ENCODE measurements around the gene RIMBP2. TPM values are rescaled to one million over a fixed set of nuclear protein-coding genes. Genes with fewer than 3 reads are reported as not detected.

The RIMBP2 gene
- total RNA-seq, 1 experiment from 2014 or later, result not detected

DNA sequence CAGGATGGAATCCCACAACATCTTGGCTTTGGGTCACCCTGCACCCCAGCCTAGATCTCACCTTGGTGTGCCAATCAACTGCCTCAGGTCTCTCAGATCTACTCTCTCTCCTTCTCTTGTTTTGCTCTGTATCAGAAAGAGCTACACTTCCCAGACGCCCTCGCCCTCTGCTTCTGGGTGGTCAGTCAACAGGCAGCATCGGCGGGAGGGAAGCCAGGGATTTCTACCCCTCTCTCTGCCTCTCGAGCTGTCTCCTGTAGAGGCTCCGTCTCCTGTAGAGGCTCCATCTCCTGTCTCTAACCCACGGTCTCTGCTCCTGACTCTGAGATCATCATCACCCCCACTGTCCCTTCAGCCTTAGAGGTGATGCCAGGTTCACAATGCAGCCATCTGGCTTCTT lies 226.8 kb downstream of the RIMBP2 start:
- Mint-ChIP-seq H3K4me3 (ENCODE audit: unreplicated experiment) (no peak overlapping the region), H3K27me3 (ENCODE audit: insufficient read depth, unreplicated experiment) (peaks cover 24% of the 10 kb centered on the region), H3K27ac (ENCODE audit: unreplicated experiment) (no peak overlapping the region), H3K9me3 (ENCODE audit: unreplicated experiment) (no peaks in the 10 kb centered on the region), H3K4me1 (ENCODE audit: low read depth, unreplicated experiment) (no peaks in the 10 kb centered on the region), H3K36me3 (ENCODE audit: insufficient read depth, unreplicated experiment) (no peaks in the 10 kb centered on the region)
- POLR2A ChIA-PET, result no interaction called here
- TF ChIP-seq, protein P1, sequence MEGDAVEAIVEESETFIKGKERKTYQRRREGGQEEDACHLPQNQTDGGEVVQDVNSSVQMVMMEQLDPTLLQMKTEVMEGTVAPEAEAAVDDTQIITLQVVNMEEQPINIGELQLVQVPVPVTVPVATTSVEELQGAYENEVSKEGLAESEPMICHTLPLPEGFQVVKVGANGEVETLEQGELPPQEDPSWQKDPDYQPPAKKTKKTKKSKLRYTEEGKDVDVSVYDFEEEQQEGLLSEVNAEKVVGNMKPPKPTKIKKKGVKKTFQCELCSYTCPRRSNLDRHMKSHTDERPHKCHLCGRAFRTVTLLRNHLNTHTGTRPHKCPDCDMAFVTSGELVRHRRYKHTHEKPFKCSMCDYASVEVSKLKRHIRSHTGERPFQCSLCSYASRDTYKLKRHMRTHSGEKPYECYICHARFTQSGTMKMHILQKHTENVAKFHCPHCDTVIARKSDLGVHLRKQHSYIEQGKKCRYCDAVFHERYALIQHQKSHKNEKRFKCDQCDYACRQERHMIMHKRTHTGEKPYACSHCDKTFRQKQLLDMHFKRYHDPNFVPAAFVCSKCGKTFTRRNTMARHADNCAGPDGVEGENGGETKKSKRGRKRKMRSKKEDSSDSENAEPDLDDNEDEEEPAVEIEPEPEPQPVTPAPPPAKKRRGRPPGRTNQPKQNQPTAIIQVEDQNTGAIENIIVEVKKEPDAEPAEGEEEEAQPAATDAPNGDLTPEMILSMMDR (IDR thresholded peaks at IDR 0.05; ENCODE audit: insufficient read depth in 1 of 2, low read depth in 1 of 2, low read length in 1 of 2, severe bottlenecking in 1 of 2, unreplicated experiment in 1 of 2), result no peak
- no peak overlapping the region for H3K4me3 ChIP-seq (ENCODE audit: low read depth, low read length)
- no peaks in the 10 kb centered on the region for H3K36me3 ChIP-seq (ENCODE audit: control insufficient read depth, insufficient read depth, low read length)
- H3K9me3 ChIP-seq, result 0 out of 2 replicates have a peak, but pooled peaks cover 3% of the 10 kb centered on the region
- DNase-seq, result no peak
- H3K4me1 ChIP-seq, result no peaks in the 10 kb centered on the region
- no peaks in the 10 kb centered on the region for H3K27me3 ChIP-seq (replicated peaks; ENCODE audit: control insufficient read depth, insufficient read depth, low read length)
- BruUV-seq (replicated peaks), result no TSS peak
- intact Hi-C loops (cut with micrococcal nuclease; ENCODE audit: unreplicated experiment), result no loop called here
- CTCF ChIA-PET, result no interaction called here

DNA sequence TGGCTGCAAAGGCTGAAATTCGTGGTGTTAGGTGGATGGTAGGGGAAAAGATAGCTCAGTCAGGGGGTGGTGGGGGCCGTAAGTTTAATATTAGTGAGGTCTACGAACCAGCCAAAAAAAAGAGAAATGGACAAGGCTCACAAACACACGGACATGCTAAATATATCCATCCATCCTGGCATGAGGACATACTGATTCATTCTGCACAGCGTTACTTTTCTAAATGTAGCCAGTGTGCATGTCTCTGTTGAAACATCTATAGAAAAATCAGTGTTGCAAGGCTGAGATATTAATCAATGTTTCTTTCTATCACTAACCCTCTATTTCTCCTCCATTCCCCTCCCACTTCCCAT lies 227.8 kb downstream of the RIMBP2 start:
- H3K27me3 ChIP-seq (replicated peaks; ENCODE audit: control insufficient read depth, insufficient read depth, low read length), result no peaks in the 10 kb centered on the region
- BruUV-seq (replicated peaks), result no TSS peak
- DNase-seq, result no peak

DNA sequence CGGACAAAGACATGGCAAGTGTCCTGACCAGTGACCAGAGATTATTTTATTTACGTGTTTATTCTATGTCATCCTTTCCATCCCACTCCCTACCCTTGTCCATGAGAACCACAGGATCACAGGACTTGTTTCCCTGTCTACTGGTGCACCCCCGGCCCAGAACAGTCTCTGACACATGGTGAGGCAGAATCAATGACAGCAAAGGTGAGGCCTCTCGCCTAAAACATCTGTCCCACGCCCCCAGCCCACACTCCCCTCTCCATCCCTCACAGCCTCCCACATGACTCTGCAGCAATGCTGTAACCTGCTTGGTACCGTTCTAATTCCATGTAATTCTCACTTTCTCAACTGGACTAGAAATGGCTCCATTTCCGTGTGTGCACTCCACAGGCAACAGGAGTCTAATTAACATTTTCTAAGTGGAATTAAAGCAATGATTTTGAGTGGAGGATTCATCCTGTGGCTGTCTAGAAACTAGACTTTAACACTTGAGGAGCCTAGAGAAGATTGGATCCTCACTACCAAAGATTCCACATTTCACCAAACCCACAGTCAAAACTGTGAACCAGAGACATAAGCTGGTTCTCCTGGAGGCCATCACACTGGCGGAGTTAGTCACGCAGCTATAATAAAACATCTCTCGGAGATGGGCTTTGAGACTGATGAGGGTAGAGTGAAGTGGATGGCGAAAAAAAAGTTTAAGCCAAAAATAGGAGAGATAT lies 228.3 kb downstream of the RIMBP2 start:
- TF ChIP-seq, protein P1 (IDR thresholded peaks at IDR 0.05; ENCODE audit: insufficient read depth in 1 of 2, low read depth in 1 of 2, low read length in 1 of 2, severe bottlenecking in 1 of 2, unreplicated experiment in 1 of 2), result no peak
- Histone ChIP-seq H3K9me3 (0 out of 2 replicates have a peak, but pooled peaks cover 3% of the 10 kb centered on the region), H3K4me3 (ENCODE audit: low read depth, low read length) (no peak overlapping the region), H3K36me3 (ENCODE audit: control insufficient read depth, insufficient read depth, low read length) (no peaks in the 10 kb centered on the region), H3K27me3 (replicated peaks; ENCODE audit: control insufficient read depth, insufficient read depth, low read length) (no peaks in the 10 kb centered on the region), H3K4me1 (no peaks in the 10 kb centered on the region)
- no peak for DNase-seq
- Mint-ChIP-seq H3K27ac (ENCODE audit: unreplicated experiment) (no peak overlapping the region), H3K9me3 (ENCODE audit: unreplicated experiment) (no peaks in the 10 kb centered on the region), H3K27me3 (ENCODE audit: insufficient read depth, unreplicated experiment) (peaks cover 24% of the 10 kb centered on the region), H3K4me1 (ENCODE audit: low read depth, unreplicated experiment) (no peaks in the 10 kb centered on the region), H3K4me3 (ENCODE audit: unreplicated experiment) (no peak overlapping the region), H3K36me3 (ENCODE audit: insufficient read depth, unreplicated experiment) (no peaks in the 10 kb centered on the region)
- ChIA-PET CTCF (no interaction called here), POLR2A (no interaction called here)
- BruUV-seq (replicated peaks), result no TSS peak
- intact Hi-C loops (cut with micrococcal nuclease; ENCODE audit: unreplicated experiment), result no loop called here

More for the DNA sequence above, 227.8 kb downstream of the RIMBP2 start:
- TF ChIP-seq, protein P1 (IDR thresholded peaks at IDR 0.05; ENCODE audit: insufficient read depth in 1 of 2, low read depth in 1 of 2, low read length in 1 of 2, severe bottlenecking in 1 of 2, unreplicated experiment in 1 of 2), result no peak
- Histone ChIP-seq H3K9me3 (0 out of 2 replicates have a peak, but pooled peaks cover 3% of the 10 kb centered on the region), H3K4me1 (no peaks in the 10 kb centered on the region), H3K4me3 (ENCODE audit: low read depth, low read length) (no peak overlapping the region), H3K36me3 (ENCODE audit: control insufficient read depth, insufficient read depth, low read length) (no peaks in the 10 kb centered on the region)
- POLR2A ChIA-PET, result no interaction called here
- CTCF ChIA-PET, result no interaction called here
- no peaks in the 10 kb centered on the region for H3K9me3 Mint-ChIP-seq (ENCODE audit: unreplicated experiment)
- no peak overlapping the region for H3K4me3 Mint-ChIP-seq (ENCODE audit: unreplicated experiment)
- H3K36me3 Mint-ChIP-seq (ENCODE audit: insufficient read depth, unreplicated experiment), result no peaks in the 10 kb centered on the region
- peaks cover 24% of the 10 kb centered on the region for H3K27me3 Mint-ChIP-seq (ENCODE audit: insufficient read depth, unreplicated experiment)
- no peaks in the 10 kb centered on the region for H3K4me1 Mint-ChIP-seq (ENCODE audit: low read depth, unreplicated experiment)
- no peak overlapping the region for H3K27ac Mint-ChIP-seq (ENCODE audit: unreplicated experiment)
- intact Hi-C loops (cut with micrococcal nuclease; ENCODE audit: unreplicated experiment), result no loop called here

All from Caco-2 (cell line).